ENCODE measurements around the gene RRP1B.
"Not testable (repeated sequence)": the region's sequence is repeated elsewhere in the genome, so short reads cannot be mapped to it uniquely, and the experiment has no call there.

The RRP1B gene

DNA sequence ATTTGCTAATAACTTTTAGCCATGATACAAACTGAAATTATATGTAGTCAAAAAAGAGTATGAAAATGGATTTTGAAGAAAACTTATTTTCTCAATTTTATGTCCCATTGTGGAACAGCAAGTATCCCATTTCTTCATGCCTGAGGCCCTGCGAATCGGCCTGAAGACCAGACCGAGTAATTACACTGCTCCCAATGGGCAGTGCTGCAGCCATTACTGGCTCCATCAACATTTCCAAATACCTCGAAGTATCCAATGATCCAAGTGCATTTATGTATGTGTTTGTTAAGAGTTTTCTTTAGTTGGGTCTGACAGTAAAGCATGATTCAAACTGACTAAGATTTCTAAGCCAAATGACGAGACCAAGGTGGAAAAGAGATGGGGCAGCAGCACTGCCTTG is 44.5 kb upstream of the RRP1B start:
- ATAC-seq = no peak
- TF ChIP-seq RARB (CRISPR knock-in tag; IDR thresholded peaks at IDR 0.05) (no peak), ZFP30 (CRISPR knock-in tag; IDR thresholded peaks at IDR 0.05) (no peak), ZNF70 (CRISPR knock-in tag; IDR thresholded peaks at IDR 0.05) (no peak)
- TF ChIP-seq, protein P1, sequence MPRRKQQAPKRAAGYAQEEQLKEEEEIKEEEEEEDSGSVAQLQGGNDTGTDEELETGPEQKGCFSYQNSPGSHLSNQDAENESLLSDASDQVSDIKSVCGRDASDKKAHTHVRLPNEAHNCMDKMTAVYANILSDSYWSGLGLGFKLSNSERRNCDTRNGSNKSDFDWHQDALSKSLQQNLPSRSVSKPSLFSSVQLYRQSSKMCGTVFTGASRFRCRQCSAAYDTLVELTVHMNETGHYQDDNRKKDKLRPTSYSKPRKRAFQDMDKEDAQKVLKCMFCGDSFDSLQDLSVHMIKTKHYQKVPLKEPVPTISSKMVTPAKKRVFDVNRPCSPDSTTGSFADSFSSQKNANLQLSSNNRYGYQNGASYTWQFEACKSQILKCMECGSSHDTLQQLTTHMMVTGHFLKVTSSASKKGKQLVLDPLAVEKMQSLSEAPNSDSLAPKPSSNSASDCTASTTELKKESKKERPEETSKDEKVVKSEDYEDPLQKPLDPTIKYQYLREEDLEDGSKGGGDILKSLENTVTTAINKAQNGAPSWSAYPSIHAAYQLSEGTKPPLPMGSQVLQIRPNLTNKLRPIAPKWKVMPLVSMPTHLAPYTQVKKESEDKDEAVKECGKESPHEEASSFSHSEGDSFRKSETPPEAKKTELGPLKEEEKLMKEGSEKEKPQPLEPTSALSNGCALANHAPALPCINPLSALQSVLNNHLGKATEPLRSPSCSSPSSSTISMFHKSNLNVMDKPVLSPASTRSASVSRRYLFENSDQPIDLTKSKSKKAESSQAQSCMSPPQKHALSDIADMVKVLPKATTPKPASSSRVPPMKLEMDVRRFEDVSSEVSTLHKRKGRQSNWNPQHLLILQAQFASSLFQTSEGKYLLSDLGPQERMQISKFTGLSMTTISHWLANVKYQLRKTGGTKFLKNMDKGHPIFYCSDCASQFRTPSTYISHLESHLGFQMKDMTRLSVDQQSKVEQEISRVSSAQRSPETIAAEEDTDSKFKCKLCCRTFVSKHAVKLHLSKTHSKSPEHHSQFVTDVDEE (CRISPR knock-in tag; IDR thresholded peaks at IDR 0.05) = no peak

DNA sequence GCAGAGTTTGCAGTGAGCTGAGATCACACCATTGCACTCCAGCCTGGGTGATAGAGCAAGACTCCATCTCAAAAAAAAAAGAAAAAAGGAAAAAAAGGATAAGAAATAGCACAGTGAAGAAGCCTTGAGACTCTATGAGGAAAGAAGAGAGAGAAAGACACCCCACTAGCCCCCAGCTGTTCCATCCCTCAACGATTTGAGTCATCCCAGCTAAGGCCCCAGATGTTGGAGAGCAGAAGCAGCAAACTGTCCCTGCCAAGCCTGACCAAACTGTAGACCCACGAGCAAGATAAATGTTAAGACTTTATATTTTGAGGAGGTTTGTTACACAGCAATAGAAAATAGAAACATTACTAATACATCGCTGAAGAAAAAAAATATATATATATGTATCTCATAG is 42.5 kb upstream of the RRP1B start:
- ATAC-seq = not testable (repeated sequence)

DNA sequence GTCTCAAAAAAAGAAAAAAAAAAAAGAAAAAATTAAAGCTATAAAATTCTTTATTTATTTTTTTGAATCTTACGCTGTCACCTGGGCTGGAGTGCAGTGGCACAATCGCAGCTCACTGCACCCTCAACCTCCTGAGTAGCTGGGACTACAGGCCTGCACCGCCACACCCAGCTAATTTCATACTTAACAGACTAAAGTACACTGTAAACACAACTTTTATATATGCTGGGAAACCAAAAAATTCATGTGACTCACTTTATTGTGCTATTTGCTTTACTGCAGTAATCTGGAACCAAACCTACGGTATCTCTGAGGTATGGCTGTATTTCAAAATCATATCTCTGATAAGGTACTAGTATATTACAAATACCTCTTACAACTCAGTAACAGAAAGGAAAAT is 40.4 kb upstream of the RRP1B start:
- ATAC-seq = no peak
- no peak for TF ChIP-seq PPARA (CRISPR knock-in tag; IDR thresholded peaks at IDR 0.05; ENCODE audit: borderline replicate concordance)
- no peak for TF ChIP-seq CSDC2 (CRISPR knock-in tag; IDR thresholded peaks at IDR 0.05)
- no peak for TF ChIP-seq TCF4 (CRISPR knock-in tag; IDR thresholded peaks at IDR 0.05; ENCODE audit: borderline replicate concordance)
- no peak for TF ChIP-seq GLIS3 (CRISPR knock-in tag; IDR thresholded peaks at IDR 0.05)
- TF ChIP-seq, protein P2, sequence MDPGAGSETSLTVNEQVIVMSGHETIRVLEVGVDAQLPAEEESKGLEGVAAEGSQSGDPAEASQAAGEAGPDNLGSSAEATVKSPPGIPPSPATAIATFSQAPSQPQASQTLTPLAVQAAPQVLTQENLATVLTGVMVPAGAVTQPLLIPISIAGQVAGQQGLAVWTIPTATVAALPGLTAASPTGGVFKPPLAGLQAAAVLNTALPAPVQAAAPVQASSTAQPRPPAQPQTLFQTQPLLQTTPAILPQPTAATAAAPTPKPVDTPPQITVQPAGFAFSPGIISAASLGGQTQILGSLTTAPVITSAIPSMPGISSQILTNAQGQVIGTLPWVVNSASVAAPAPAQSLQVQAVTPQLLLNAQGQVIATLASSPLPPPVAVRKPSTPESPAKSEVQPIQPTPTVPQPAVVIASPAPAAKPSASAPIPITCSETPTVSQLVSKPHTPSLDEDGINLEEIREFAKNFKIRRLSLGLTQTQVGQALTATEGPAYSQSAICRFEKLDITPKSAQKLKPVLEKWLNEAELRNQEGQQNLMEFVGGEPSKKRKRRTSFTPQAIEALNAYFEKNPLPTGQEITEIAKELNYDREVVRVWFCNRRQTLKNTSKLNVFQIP (CRISPR knock-in tag; IDR thresholded peaks at IDR 0.05; ENCODE audit: borderline replicate concordance, low read depth) = no peak
- TF ChIP-seq ZFP3 (CRISPR knock-in tag; IDR thresholded peaks at IDR 0.05) = no peak
- TF ChIP-seq, protein P3, sequence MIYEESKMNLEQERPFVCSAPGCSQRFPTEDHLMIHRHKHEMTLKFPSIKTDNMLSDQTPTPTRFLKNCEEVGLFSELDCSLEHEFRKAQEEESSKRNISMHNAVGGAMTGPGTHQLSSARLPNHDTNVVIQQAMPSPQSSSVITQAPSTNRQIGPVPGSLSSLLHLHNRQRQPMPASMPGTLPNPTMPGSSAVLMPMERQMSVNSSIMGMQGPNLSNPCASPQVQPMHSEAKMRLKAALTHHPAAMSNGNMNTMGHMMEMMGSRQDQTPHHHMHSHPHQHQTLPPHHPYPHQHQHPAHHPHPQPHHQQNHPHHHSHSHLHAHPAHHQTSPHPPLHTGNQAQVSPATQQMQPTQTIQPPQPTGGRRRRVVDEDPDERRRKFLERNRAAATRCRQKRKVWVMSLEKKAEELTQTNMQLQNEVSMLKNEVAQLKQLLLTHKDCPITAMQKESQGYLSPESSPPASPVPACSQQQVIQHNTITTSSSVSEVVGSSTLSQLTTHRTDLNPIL (CRISPR knock-in tag; IDR thresholded peaks at IDR 0.05; ENCODE audit: low read depth) = no peak
- TF ChIP-seq OSR1 (CRISPR knock-in tag; IDR thresholded peaks at IDR 0.05) = no peak
- no peak for TF ChIP-seq ZNF70 (CRISPR knock-in tag; IDR thresholded peaks at IDR 0.05)
- TF ChIP-seq, protein P4, sequence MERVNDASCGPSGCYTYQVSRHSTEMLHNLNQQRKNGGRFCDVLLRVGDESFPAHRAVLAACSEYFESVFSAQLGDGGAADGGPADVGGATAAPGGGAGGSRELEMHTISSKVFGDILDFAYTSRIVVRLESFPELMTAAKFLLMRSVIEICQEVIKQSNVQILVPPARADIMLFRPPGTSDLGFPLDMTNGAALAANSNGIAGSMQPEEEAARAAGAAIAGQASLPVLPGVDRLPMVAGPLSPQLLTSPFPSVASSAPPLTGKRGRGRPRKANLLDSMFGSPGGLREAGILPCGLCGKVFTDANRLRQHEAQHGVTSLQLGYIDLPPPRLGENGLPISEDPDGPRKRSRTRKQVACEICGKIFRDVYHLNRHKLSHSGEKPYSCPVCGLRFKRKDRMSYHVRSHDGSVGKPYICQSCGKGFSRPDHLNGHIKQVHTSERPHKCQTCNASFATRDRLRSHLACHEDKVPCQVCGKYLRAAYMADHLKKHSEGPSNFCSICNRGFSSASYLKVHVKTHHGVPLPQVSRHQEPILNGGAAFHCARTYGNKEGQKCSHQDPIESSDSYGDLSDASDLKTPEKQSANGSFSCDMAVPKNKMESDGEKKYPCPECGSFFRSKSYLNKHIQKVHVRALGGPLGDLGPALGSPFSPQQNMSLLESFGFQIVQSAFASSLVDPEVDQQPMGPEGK (CRISPR knock-in tag; IDR thresholded peaks at IDR 0.05; ENCODE audit: borderline replicate concordance) = no peak
- TF ChIP-seq ZC3H10 (CRISPR knock-in tag; IDR thresholded peaks at IDR 0.05) = no peak
- TF ChIP-seq ISL1 (CRISPR knock-in tag; IDR thresholded peaks at IDR 0.05) = no peak
- TF ChIP-seq ZNF8 (CRISPR knock-in tag; IDR thresholded peaks at IDR 0.05) = no peak
- TF ChIP-seq SNAI2 (CRISPR knock-in tag; IDR thresholded peaks at IDR 0.05) = no peak
- no peak for TF ChIP-seq ARNTL (CRISPR knock-in tag; IDR thresholded peaks at IDR 0.05; ENCODE audit: borderline replicate concordance, low read depth)
- no peak for TF ChIP-seq TOX (CRISPR knock-in tag; IDR thresholded peaks at IDR 0.05; ENCODE audit: borderline replicate concordance)
- TF ChIP-seq, protein P5, sequence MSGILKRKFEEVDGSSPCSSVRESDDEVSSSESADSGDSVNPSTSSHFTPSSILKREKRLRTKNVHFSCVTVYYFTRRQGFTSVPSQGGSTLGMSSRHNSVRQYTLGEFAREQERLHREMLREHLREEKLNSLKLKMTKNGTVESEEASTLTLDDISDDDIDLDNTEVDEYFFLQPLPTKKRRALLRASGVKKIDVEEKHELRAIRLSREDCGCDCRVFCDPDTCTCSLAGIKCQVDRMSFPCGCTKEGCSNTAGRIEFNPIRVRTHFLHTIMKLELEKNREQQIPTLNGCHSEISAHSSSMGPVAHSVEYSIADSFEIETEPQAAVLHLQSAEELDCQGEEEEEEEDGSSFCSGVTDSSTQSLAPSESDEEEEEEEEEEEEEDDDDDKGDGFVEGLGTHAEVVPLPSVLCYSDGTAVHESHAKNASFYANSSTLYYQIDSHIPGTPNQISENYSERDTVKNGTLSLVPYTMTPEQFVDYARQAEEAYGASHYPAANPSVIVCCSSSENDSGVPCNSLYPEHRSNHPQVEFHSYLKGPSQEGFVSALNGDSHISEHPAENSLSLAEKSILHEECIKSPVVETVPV (CRISPR knock-in tag; IDR thresholded peaks at IDR 0.05) = no peak
- no peak for TF ChIP-seq BACH2 (CRISPR knock-in tag; IDR thresholded peaks at IDR 0.05; ENCODE audit: borderline replicate concordance)

DNA sequence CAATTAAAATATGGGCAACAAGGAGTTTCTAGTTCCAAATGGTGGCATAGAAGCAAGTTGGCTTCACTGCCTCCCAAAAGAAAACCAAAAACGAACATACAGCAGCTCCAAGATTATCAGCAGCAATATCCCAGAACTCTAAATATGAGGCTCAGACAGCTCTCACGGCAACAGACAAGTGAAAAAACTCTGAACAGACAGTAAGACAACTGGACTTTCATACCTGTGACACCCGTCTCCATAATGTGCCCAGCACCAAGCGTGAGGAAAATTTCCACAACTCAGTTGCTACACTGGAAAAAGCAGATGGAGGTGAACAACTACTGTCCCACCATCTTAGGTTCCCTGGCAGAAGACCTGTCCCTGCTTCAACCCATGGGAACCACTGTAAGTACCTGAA is 40.0 kb upstream of the RRP1B start:
- ATAC-seq = no peak
- TF ChIP-seq ZFP30 (CRISPR knock-in tag; IDR thresholded peaks at IDR 0.05) (no peak), SNAI2 (CRISPR knock-in tag; IDR thresholded peaks at IDR 0.05) (no peak), RARB (CRISPR knock-in tag; IDR thresholded peaks at IDR 0.05) (no peak)

Measured in SK-N-SH treated with all-trans-retinoic acid at 6 μM for 48 hours (cell line).